ENCODE results near the gene IFNAR1.
A peak's percentile ranks its signal among the peaks of the same experiment; 100 is the strongest.

The IFNAR1 gene

DNA sequence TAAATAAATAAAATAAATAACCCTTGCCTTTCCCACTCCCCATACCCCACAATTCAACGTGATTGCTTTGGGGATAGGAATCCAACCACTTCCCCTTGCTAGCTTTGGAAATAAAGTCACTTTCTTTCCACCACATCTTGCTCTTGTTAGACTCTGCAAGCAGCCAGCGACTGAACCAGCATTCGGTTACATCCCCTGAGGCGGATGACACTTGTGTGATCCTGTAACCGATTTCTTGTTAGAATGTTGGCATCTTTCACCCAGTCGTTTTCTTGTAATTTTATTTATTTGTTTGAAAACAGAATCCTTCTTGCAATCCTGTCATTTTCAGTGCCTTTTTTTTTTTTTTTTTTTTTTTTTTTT lies 76.8 kb downstream of the IFNAR1 start:
- DNase-seq (ENCODE audit: low spot score) = no peak
- in situ Hi-C loops (cut with MboI; ENCODE audit: low pct_unique_long_range_greater_than_20kb, low sequenced_read_pairs, unreplicated experiment) = no loop called here
- TF ChIP-seq, protein P1, sequence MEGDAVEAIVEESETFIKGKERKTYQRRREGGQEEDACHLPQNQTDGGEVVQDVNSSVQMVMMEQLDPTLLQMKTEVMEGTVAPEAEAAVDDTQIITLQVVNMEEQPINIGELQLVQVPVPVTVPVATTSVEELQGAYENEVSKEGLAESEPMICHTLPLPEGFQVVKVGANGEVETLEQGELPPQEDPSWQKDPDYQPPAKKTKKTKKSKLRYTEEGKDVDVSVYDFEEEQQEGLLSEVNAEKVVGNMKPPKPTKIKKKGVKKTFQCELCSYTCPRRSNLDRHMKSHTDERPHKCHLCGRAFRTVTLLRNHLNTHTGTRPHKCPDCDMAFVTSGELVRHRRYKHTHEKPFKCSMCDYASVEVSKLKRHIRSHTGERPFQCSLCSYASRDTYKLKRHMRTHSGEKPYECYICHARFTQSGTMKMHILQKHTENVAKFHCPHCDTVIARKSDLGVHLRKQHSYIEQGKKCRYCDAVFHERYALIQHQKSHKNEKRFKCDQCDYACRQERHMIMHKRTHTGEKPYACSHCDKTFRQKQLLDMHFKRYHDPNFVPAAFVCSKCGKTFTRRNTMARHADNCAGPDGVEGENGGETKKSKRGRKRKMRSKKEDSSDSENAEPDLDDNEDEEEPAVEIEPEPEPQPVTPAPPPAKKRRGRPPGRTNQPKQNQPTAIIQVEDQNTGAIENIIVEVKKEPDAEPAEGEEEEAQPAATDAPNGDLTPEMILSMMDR (IDR thresholded peaks at IDR 0.05; ENCODE audit: extremely low read depth, insufficient read depth, missing control alignments) = no peak

DNA sequence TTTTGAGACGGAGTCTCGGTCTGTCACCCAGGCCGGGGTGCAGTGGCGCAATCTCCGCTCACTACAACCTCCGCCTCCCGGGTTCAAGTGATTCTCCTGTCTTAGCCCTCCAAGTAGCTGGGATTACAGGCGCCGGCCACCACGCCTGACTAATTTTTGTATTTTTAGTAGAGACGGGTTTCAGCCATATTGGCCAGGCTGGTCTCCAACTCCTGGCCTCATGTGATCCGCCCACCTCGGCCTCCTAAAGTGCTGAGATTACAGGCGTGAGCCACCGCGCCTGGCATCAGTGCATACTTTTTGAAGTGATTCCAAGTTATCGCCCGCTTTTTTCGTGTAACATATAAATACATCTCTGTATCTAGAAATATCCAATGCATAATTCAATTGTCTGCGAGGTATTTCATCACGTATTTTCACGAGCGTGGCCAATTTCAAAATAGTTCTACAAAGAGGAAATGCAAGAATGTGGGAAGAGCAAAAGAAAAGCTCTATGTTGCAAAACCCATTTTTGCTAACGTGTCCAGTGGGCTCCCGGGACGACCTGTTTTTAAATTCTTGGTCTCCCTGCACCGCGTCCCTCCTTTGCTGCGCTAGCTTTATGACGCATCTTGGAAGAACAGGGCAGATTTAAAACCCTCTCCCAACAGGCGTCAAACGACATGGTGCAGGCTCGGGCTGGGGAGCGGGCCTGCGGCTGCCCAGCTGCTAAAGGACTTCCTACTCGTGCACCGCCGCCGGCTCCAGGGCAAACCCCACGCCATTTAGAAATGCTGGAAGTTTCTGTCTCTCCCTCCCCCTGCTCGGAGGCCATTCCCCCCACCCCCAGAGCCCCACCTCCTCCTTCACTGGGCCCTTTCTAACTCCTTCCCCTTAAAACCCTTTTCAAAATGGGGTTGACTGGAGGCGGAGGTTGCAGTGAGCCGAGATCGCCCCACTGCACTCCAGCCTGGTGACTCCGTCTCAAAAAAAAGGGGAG lies 77.5 kb downstream of the IFNAR1 start:
- TF ChIP-seq, protein P1 (IDR thresholded peaks at IDR 0.05; ENCODE audit: extremely low read depth, insufficient read depth, missing control alignments) = no peak
- in situ Hi-C loops (cut with MboI; ENCODE audit: low pct_unique_long_range_greater_than_20kb, low sequenced_read_pairs, unreplicated experiment) = no loop called here
- DNase-seq (ENCODE audit: low spot score) = peak; percentile 62

DNA sequence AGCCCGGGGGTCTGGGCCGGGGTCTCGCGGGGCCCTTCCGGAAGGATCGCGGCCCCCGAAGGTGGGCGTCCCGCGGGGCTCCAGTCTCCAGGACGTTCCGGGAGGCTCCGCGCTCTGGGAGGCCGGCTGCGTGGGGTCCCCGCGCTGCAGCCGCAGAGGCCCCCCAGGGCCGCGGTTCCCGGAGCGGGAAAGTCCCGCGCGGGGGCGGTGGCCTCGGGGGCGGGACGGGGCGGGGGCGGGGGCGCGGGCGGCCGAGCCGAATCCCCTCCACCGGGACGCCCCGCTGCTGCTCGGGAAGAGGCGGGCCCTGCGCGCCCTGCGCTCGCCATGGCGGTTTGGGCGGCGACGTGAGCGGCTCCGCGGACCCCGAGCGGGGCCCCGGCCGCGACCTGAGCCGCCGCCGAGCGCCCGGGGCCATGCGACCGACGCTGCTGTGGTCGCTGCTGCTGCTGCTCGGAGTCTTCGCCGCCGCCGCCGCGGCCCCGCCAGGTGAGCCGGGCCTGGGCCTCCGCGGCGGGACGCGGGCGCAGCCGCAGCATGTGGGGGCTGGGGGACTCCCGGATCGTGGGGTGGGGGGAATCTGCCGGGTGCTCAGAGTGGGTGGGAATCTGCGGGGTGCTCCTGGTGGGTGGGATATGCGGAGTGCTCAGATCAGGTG lies 78.5 kb downstream of the IFNAR1 start, which contains the start of gene IFNGR2:
TSS of gene IFNGR2 (plus strand) at position 286 of the 658 bp plus-strand sequence. CDS start at position 417, 131 bp downstream.
- in situ Hi-C loops (cut with MboI; ENCODE audit: low pct_unique_long_range_greater_than_20kb, low sequenced_read_pairs, unreplicated experiment) = no loop called here
- TF ChIP-seq, protein P1 (IDR thresholded peaks at IDR 0.05; ENCODE audit: extremely low read depth, insufficient read depth, missing control alignments) = no peak

DNA sequence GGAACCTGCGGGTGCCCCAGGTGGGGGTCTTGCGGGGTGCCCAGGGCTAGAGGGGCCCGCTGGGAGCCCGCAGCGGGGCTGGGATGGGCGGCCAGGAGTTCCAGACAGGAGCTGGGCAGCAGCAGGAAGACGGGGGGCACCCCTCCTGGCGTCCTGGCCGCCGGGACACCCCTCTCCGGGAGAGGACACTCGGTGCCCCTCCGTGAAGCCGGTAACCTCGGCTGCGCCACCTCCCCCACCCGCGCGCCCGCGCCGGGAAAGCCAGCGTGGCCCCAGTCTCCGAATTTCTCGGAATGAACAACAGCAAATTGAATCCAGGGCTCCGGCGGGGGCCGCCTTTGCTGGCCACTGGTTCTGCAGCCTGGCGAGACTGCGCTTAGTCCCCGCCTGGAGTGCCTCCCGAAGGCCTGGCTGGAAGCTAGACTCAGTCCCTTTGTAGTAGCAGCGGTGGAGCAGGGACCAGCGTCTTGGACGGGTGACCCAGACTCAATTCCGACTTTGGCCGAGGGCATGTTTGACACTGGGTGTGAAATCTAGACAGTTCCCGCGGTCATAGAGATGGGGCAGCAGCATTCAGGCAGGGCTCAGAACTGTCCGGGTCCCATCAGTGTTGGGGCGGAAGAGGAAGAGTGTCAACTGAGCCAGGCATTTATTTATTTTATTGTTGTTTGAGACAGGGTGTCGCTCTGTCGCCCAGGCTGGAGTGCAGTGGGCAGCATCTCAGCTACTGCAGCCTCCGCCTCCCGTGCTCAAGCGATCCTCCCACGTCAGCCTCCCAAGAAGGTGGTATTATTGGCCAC lies 79.2 kb downstream of the IFNAR1 start:
- in situ Hi-C loops (cut with MboI; ENCODE audit: low pct_unique_long_range_greater_than_20kb, low sequenced_read_pairs, unreplicated experiment) = no loop called here
- no peak for DNase-seq (ENCODE audit: low spot score)
- TF ChIP-seq, protein P1 (IDR thresholded peaks at IDR 0.05; ENCODE audit: extremely low read depth, insufficient read depth, missing control alignments) = no peak

More for the DNA sequence above, 78.5 kb downstream of the IFNAR1 start, which contains the start of gene IFNGR2:
- peak; percentile 83 for DNase-seq (ENCODE audit: low spot score)

DNA sequence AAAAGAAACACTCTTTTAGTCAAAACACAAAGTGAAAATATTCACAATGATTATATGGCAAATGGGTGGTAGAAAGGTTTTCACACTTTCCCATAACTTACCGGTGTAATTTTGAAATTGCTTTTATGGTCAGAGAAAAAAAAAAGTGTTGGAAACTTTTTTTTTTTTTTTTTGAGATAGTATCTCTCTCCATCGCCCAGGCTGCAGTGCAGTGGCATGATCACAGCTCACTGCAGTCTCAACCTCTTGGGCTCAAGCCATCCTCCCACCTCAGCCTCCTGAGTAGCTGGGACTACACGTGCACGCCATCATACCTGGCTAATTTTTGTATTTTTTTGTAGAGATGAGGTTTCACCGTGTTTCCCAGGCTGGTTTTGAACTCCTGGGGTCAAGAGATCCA lies 81.7 kb downstream of the IFNAR1 start:
- in situ Hi-C loops (cut with MboI; ENCODE audit: low pct_unique_long_range_greater_than_20kb, low sequenced_read_pairs, unreplicated experiment) = no loop called here
- no peak for DNase-seq (ENCODE audit: low spot score)
- TF ChIP-seq, protein P1 (IDR thresholded peaks at IDR 0.05; ENCODE audit: extremely low read depth, insufficient read depth, missing control alignments) = no peak

Data from GM13977 (cell line).